ENCODE data around the gene PEAR1.

- TF ChIP-seq, protein P1, sequence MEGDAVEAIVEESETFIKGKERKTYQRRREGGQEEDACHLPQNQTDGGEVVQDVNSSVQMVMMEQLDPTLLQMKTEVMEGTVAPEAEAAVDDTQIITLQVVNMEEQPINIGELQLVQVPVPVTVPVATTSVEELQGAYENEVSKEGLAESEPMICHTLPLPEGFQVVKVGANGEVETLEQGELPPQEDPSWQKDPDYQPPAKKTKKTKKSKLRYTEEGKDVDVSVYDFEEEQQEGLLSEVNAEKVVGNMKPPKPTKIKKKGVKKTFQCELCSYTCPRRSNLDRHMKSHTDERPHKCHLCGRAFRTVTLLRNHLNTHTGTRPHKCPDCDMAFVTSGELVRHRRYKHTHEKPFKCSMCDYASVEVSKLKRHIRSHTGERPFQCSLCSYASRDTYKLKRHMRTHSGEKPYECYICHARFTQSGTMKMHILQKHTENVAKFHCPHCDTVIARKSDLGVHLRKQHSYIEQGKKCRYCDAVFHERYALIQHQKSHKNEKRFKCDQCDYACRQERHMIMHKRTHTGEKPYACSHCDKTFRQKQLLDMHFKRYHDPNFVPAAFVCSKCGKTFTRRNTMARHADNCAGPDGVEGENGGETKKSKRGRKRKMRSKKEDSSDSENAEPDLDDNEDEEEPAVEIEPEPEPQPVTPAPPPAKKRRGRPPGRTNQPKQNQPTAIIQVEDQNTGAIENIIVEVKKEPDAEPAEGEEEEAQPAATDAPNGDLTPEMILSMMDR (IDR thresholded peaks at IDR 0.05) = no peak
- TF ChIP-seq POLR2A (IDR thresholded peaks at IDR 0.05) = no peak
Observed at GRCh38 chr1:156936721-156937220, 43.3 kb downstream of the PEAR1 start.

Measured in thyroid gland (tissue), 4 donors.